Subcutaneous abdominal adipose tissue (tissue), 5 donors: ENCODE data around the gene RBMS1.

Experiments used
- H3K27ac ChIP-seq: one replicate; pipeline ENCODE4 v1.7.0; 2013; ENCODE audit warnings: low read depth, mild to moderate bottlenecking, inconsistent platforms, low read length, moderate library complexity
- H3K27me3 ChIP-seq, 5 donors: one replicate each; pipeline ENCODE4 v1.7.0; 2013; ENCODE audit warnings: low read length in 5 of 5, inconsistent platforms in 1 of 5; ENCODE audit not compliant: control insufficient read depth in 5 of 5, insufficient read depth in 4 of 5
- H3K36me3 ChIP-seq, 5 donors: one replicate each; pipeline ENCODE4 v1.7.0; 2013; ENCODE audit warnings: low read length in 5 of 5; ENCODE audit not compliant: control insufficient read depth in 5 of 5, insufficient read depth in 5 of 5
- H3K4me1 ChIP-seq, 5 donors: one replicate each; pipeline ENCODE4 v1.7.0; 2013; ENCODE audit warnings: low read length in 5 of 5, mild to moderate bottlenecking in 3 of 5, moderate library complexity in 1 of 5; ENCODE audit not compliant: control insufficient read depth in 5 of 5, insufficient read depth in 5 of 5
- H3K4me3 ChIP-seq, 5 donors: one replicate each; pipeline ENCODE4 v1.7.0; 2013; ENCODE audit warnings: low read length in 5 of 5, low read depth in 1 of 5
- H3K9ac ChIP-seq, 5 donors: one replicate each; pipeline ENCODE4 v1.7.0; 2013; ENCODE audit warnings: low read length in 5 of 5, mild to moderate bottlenecking in 4 of 5, moderate library complexity in 3 of 5
- H3K9me3 ChIP-seq, 5 donors: one replicate each; pipeline ENCODE4 v1.7.0; 2013; ENCODE audit warnings: low read length in 5 of 5; ENCODE audit not compliant: control insufficient read depth in 5 of 5
- donor health status: healthy.
- donor health status: healthy.
- donor health status: healthy.
- donor health status: healthy.
- donor health status: healthy.

The RBMS1 gene

GRCh38 chr2:160505256-160505655, 11.6 kb upstream of the RBMS1 start:
- no peaks in the 10 kb centered on the region for H3K36me3 ChIP-seq
- H3K4me1 ChIP-seq, result peaks cover 0 to under 1% (median 0%) of the 10 kb centered on the region in 5 donors
- no peak overlapping the region for H3K27ac ChIP-seq
- no peaks in the 10 kb centered on the region for H3K27me3 ChIP-seq
- H3K4me3 ChIP-seq, result no peak overlapping the region
- no peaks in the 10 kb centered on the region for H3K9me3 ChIP-seq
- no peak overlapping the region for H3K9ac ChIP-seq

GRCh38 chr2:160502478-160502877, 8.9 kb upstream of the RBMS1 start:
- Histone ChIP-seq H3K36me3 (no peaks in the 10 kb centered on the region), H3K4me1 (no peaks in the 10 kb centered on the region), H3K4me3 (no peak overlapping the region), H3K27me3 (no peaks in the 10 kb centered on the region), H3K9ac (no peak overlapping the region), H3K27ac (no peak overlapping the region), H3K9me3 (no peaks in the 10 kb centered on the region)

GRCh38 chr2:160501370-160501769, 7.8 kb upstream of the RBMS1 start:
- Histone ChIP-seq H3K4me3 (no peak overlapping the region), H3K27me3 (no peaks in the 10 kb centered on the region), H3K27ac (no peak overlapping the region), H3K9ac (no peak overlapping the region), H3K9me3 (no peaks in the 10 kb centered on the region), H3K36me3 (no peaks in the 10 kb centered on the region), H3K4me1 (no peaks in the 10 kb centered on the region)

GRCh38 chr2:160499865-160500264, 6.3 kb upstream of the RBMS1 start:
- no peaks in the 10 kb centered on the region for H3K36me3 ChIP-seq
- H3K4me1 ChIP-seq, result no peaks in the 10 kb centered on the region
- H3K4me3 ChIP-seq, result no peak overlapping the region
- no peak overlapping the region for H3K9ac ChIP-seq
- H3K27ac ChIP-seq, result no peak overlapping the region
- H3K9me3 ChIP-seq, result no peaks in the 10 kb centered on the region
- H3K27me3 ChIP-seq, result no peaks in the 10 kb centered on the region

- no peak overlapping the region for H3K27ac ChIP-seq
- H3K4me1 ChIP-seq, result peaks cover 4 to 8% (median 5%) of the 10 kb centered on the region in 5 donors
- H3K36me3 ChIP-seq, result no peaks in the 10 kb centered on the region
- no peak overlapping the region for H3K4me3 ChIP-seq
- no peaks in the 10 kb centered on the region for H3K9me3 ChIP-seq
- no peaks in the 10 kb centered on the region for H3K27me3 ChIP-seq
- H3K9ac ChIP-seq, result no peak overlapping the region
These were observed 4.5 kb upstream of the RBMS1 start for GRCh38 chr2:160498137-160498536.

- peaks cover 4 to 38% (median 30%) of the 10 kb centered on the region in 5 donors for H3K4me1 ChIP-seq
These were observed 616 bp upstream of the RBMS1 start for GRCh38 chr2:160494201-160494644.

GRCh38 chr2:160492401-160493226, 993 bp downstream of the RBMS1 start:
- H3K9ac ChIP-seq, result peak overlapping the region; percentile 60 to 97 (median 91)
- H3K27me3 ChIP-seq, result no peaks in the 10 kb centered on the region
- no peaks in the 10 kb centered on the region for H3K36me3 ChIP-seq
- H3K27ac ChIP-seq, result peak overlapping the region; percentile 98
- H3K9me3 ChIP-seq, result no peaks in the 10 kb centered on the region
- H3K4me3 ChIP-seq, result peak overlapping the region; percentile 81 to 92 (median 87)
- peaks cover 4 to 42% (median 35%) of the 10 kb centered on the region in 5 donors for H3K4me1 ChIP-seq

More at GRCh38 chr2:160494201-160494644, 616 bp upstream of the RBMS1 start:
- H3K4me3 ChIP-seq, result peak overlapping the region; percentile 82 to 92 (median 87)
- no peaks in the 10 kb centered on the region for H3K9me3 ChIP-seq
- H3K27me3 ChIP-seq, result no peaks in the 10 kb centered on the region
- H3K27ac ChIP-seq, result peak overlapping the region; percentile 98
- H3K36me3 ChIP-seq, result no peaks in the 10 kb centered on the region
- H3K9ac ChIP-seq, result peak overlapping the region; percentile 28 to 72 (median 51)

GRCh38 chr2:160491911-160492371, 1.7 kb downstream of the RBMS1 start:
- Histone ChIP-seq H3K4me3 (peak overlapping the region; percentile 81 to 92 (median 87)), H3K27me3 (no peaks in the 10 kb centered on the region), H3K27ac (peak overlapping the region; percentile 98), H3K4me1 (peaks cover 4 to 45% (median 38%) of the 10 kb centered on the region in 5 donors), H3K36me3 (no peaks in the 10 kb centered on the region), H3K9ac (peak overlapping the region; percentile 60 to 97 (median 91)), H3K9me3 (no peaks in the 10 kb centered on the region)

GRCh38 chr2:160490733-160491685, 2.6 kb downstream of the RBMS1 start:
- H3K4me1 ChIP-seq, result peaks cover 4 to 51% (median 42%) of the 10 kb centered on the region in 5 donors
- no peaks in the 10 kb centered on the region for H3K9me3 ChIP-seq
- H3K9ac ChIP-seq, result peak overlapping the region in 4 of 5 donors; percentile 60 to 97 (median 92)
- H3K4me3 ChIP-seq, result peak overlapping the region; percentile 81 to 92 (median 87)
- no peaks in the 10 kb centered on the region for H3K36me3 ChIP-seq
- H3K27ac ChIP-seq, result peak overlapping the region; percentile 98
- H3K27me3 ChIP-seq, result no peaks in the 10 kb centered on the region
